OCI-LY7 (cell line): ENCODE data around the gene AGR2.

Experiments
- EZH2phosphoT487 ChIP-seq: fragments of 200-600 bp; sonication (generic); IDR thresholded peaks from 2 replicates; pipeline ENCODE4 v1.6.1; 2018; ENCODE audit warnings: low read depth, borderline replicate concordance, mild to moderate bottlenecking, mixed run types, antibody characterized with exemption, low read length, moderate library complexity, mixed read lengths
- TF ChIP-seq, protein P1 (sequence below): fragments of 200-600 bp; sonication (generic); conservative IDR thresholded peaks from 2 replicates; pipeline ENCODE4 v1.5.1; 2014; ENCODE audit warnings: mild to moderate bottlenecking, antibody characterized with exemption, low read length, moderate library complexity, mixed read lengths

DNA sequence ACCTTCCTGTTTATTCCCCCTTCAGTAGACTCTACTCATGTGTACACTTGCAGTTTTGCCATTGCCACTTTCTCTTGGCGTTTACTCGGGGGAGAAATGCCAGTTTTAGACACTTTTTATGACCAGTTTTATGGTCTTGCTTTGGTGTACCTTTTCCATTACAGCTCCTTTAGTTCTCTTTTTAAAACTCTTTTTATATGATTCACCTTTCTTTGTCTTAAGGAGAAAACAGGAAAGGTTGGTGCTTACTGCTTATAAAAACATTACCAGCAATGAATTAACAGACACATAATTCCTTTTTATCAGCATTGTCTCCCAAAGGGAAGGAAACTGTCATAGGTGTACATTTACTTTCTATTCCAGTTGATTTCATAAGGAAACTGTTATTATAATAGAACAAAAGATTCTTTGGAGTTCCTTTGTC, 39.4 kb downstream of the AGR2 start:
- TF ChIP-seq, protein P1, sequence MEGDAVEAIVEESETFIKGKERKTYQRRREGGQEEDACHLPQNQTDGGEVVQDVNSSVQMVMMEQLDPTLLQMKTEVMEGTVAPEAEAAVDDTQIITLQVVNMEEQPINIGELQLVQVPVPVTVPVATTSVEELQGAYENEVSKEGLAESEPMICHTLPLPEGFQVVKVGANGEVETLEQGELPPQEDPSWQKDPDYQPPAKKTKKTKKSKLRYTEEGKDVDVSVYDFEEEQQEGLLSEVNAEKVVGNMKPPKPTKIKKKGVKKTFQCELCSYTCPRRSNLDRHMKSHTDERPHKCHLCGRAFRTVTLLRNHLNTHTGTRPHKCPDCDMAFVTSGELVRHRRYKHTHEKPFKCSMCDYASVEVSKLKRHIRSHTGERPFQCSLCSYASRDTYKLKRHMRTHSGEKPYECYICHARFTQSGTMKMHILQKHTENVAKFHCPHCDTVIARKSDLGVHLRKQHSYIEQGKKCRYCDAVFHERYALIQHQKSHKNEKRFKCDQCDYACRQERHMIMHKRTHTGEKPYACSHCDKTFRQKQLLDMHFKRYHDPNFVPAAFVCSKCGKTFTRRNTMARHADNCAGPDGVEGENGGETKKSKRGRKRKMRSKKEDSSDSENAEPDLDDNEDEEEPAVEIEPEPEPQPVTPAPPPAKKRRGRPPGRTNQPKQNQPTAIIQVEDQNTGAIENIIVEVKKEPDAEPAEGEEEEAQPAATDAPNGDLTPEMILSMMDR: no peak
- TF ChIP-seq EZH2phosphoT487: no peak
